Immature natural killer cell (primary cell): Measurements from ENCODE around the gene CLDND1. TPM values are rescaled to one million over a fixed set of nuclear protein-coding genes. Genes with fewer than 3 reads are reported as not detected.
A peak's percentile ranks its signal among the peaks of the same experiment; 100 is the strongest.

Source experiments
- DNase-seq, 3 donors: peaks; one replicate each; pipeline ENCODE4 v3.0.0; 2022; ENCODE audit warnings: mixed read lengths in 1 of 3
- H3K27ac Mint-ChIP-seq, 6 donors: one replicate each; pipeline ENCODE4 v1.8.0; 2020; ENCODE audit warnings: mixed read lengths in 6 of 6, mild to moderate bottlenecking in 5 of 6, inconsistent platforms in 4 of 6, moderate library complexity in 3 of 6
- H3K27me3 Mint-ChIP-seq, 3 donors: one replicate each; pipeline ENCODE4 v1.8.0; 2020 to 2021; ENCODE audit warnings: low read depth in 3 of 3, mild to moderate bottlenecking in 3 of 3, mixed read lengths in 3 of 3, moderate library complexity in 3 of 3, inconsistent platforms in 1 of 3
- H3K36me3 Mint-ChIP-seq, 3 donors: one replicate each; pipeline ENCODE4 v1.8.0; 2020; ENCODE audit warnings: mixed read lengths in 3 of 3, inconsistent platforms in 2 of 3, mild to moderate bottlenecking in 2 of 3
- H3K4me1 Mint-ChIP-seq, 2 donors: one replicate each; pipeline ENCODE4 v1.8.0; 2020; ENCODE audit warnings: inconsistent platforms in 2 of 2, mild to moderate bottlenecking in 2 of 2, mixed read lengths in 2 of 2, moderate library complexity in 1 of 2
- H3K4me3 Mint-ChIP-seq, 5 donors: one replicate each; pipeline ENCODE4 v1.8.0; 2020; ENCODE audit warnings: mild to moderate bottlenecking in 5 of 5, mixed read lengths in 5 of 5, inconsistent platforms in 3 of 5, moderate library complexity in 3 of 5
- H3K9me3 Mint-ChIP-seq, 6 donors: one replicate each; pipeline ENCODE4 v1.8.0; 2020; ENCODE audit warnings: mild to moderate bottlenecking in 6 of 6, mixed read lengths in 6 of 6, inconsistent platforms in 4 of 6, moderate library complexity in 3 of 6
- polyA plus RNA-seq, 3 donors: library from polyadenylated mRNA; unstranded; fragments of 300-500 nt; fragmentation: Illumina TruSeq; gene quantifications; one replicate each; pipeline ENCODE4 v1.2.3, GENCODE V29; 2021

The CLDND1 gene
- polyA plus RNA-seq, 3 donors from 2014 or later, result 85.9 to 141 (median 115) TPM

- Mint-ChIP-seq H3K4me3 (peak overlapping the region in 3 of 5 donors; percentile 18 to 45 (median 24)), H3K27me3 (peaks cover 0 to 9% (median 8%) of the 10 kb centered on the region in 3 donors), H3K36me3 (no peaks in the 10 kb centered on the region), H3K9me3 (no peaks in the 10 kb centered on the region), H3K27ac (peak overlapping the region in 5 of 6 donors; percentile 41 to 80 (median 72)), H3K4me1 (peaks cover 47 to 64% of the 10 kb centered on the region in 2 donors)
- DNase-seq, result no peak
Observed at GRCh38 chr3:98557324-98558010, 34.8 kb upstream of the CLDND1 start.

- Mint-ChIP-seq H3K27ac (peak overlapping the region in 3 of 6 donors; percentile 7 to 42 (median 39)), H3K27me3 (peaks cover 0 to 11% (median 8%) of the 10 kb centered on the region in 3 donors), H3K36me3 (no peaks in the 10 kb centered on the region), H3K4me1 (peaks cover 51 to 64% of the 10 kb centered on the region in 2 donors), H3K4me3 (no peak overlapping the region), H3K9me3 (no peaks in the 10 kb centered on the region)
- DNase-seq, result no peak
Observed at GRCh38 chr3:98556164-98557130, 33.7 kb upstream of the CLDND1 start.

- Mint-ChIP-seq H3K9me3 (no peaks in the 10 kb centered on the region), H3K36me3 (no peaks in the 10 kb centered on the region), H3K4me3 (no peak overlapping the region), H3K27me3 (peaks cover 0 to 11% (median 8%) of the 10 kb centered on the region in 3 donors), H3K4me1 (peaks cover 55 to 66% of the 10 kb centered on the region in 2 donors), H3K27ac (no peak overlapping the region)
- no peak for DNase-seq
Observed at GRCh38 chr3:98555025-98555379, 32.3 kb upstream of the CLDND1 start.

GRCh38 chr3:98554580-98554979, 31.9 kb upstream of the CLDND1 start:
- Mint-ChIP-seq H3K9me3 (no peaks in the 10 kb centered on the region), H3K4me3 (no peak overlapping the region), H3K36me3 (no peaks in the 10 kb centered on the region), H3K27me3 (peaks cover 0 to 11% (median 8%) of the 10 kb centered on the region in 3 donors), H3K27ac (no peak overlapping the region), H3K4me1 (peaks cover 60 to 69% of the 10 kb centered on the region in 2 donors)
- no peak for DNase-seq

- Mint-ChIP-seq H3K27ac (no peak overlapping the region), H3K4me1 (peaks cover 68 to 77% of the 10 kb centered on the region in 2 donors), H3K36me3 (no peaks in the 10 kb centered on the region), H3K4me3 (no peak overlapping the region), H3K9me3 (no peaks in the 10 kb centered on the region), H3K27me3 (peaks cover 0 to 9% (median 8%) of the 10 kb centered on the region in 3 donors)
- DNase-seq, result no peak
Observed at GRCh38 chr3:98553753-98554152, 31.1 kb upstream of the CLDND1 start.

- Mint-ChIP-seq H3K4me3 (peak overlapping the region in 1 of 5 donors; percentile 21), H3K4me1 (peaks cover 73 to 80% of the 10 kb centered on the region in 2 donors), H3K36me3 (no peaks in the 10 kb centered on the region), H3K27me3 (peaks cover 0 to 7% (median 6%) of the 10 kb centered on the region in 3 donors), H3K27ac (peak overlapping the region in 5 of 6 donors; percentile 44 to 88 (median 55)), H3K9me3 (no peaks in the 10 kb centered on the region)
- DNase-seq, result no peak
Observed at GRCh38 chr3:98553021-98553563, 30.4 kb upstream of the CLDND1 start.

GRCh38 chr3:98552232-98553020, 29.7 kb upstream of the CLDND1 start:
- Mint-ChIP-seq H3K36me3 (no peaks in the 10 kb centered on the region), H3K27ac (peak overlapping the region; percentile 55 to 88 (median 72)), H3K4me3 (peak overlapping the region in 2 of 5 donors; percentile 21 to 58), H3K9me3 (no peaks in the 10 kb centered on the region), H3K27me3 (peaks cover 0 to 7% (median 6%) of the 10 kb centered on the region in 3 donors), H3K4me1 (peaks cover 70 to 76% of the 10 kb centered on the region in 2 donors)
- no peak for DNase-seq

GRCh38 chr3:98551754-98552153, 29.1 kb upstream of the CLDND1 start:
- peaks cover 64 to 69% of the 10 kb centered on the region in 2 donors for H3K4me1 Mint-ChIP-seq
- peak overlapping the region; percentile 12 to 88 (median 72) for H3K27ac Mint-ChIP-seq
- no peaks in the 10 kb centered on the region for H3K36me3 Mint-ChIP-seq
- H3K9me3 Mint-ChIP-seq, result no peaks in the 10 kb centered on the region
- DNase-seq, result peak in 1 of 3 donors; percentile 32
- peaks cover 0 to 7% (median 6%) of the 10 kb centered on the region in 3 donors for H3K27me3 Mint-ChIP-seq
- peak overlapping the region; percentile 4 to 58 (median 42) for H3K4me3 Mint-ChIP-seq

- Mint-ChIP-seq H3K4me1 (peaks cover 62 to 69% of the 10 kb centered on the region in 2 donors), H3K9me3 (no peaks in the 10 kb centered on the region), H3K27me3 (peaks cover 0 to 8% (median 5%) of the 10 kb centered on the region in 3 donors), H3K27ac (peak overlapping the region in 5 of 6 donors; percentile 36 to 86 (median 60)), H3K36me3 (no peaks in the 10 kb centered on the region), H3K4me3 (no peak overlapping the region)
- no peak for DNase-seq
Observed at GRCh38 chr3:98551236-98551635, 28.5 kb upstream of the CLDND1 start.

GRCh38 chr3:98550833-98551232, 28.1 kb upstream of the CLDND1 start:
- Mint-ChIP-seq H3K27ac (peak overlapping the region in 5 of 6 donors; percentile 8 to 83 (median 36)), H3K27me3 (peaks cover 0 to 10% (median 3%) of the 10 kb centered on the region in 3 donors), H3K4me1 (peaks cover 62 to 69% of the 10 kb centered on the region in 2 donors), H3K9me3 (no peaks in the 10 kb centered on the region), H3K36me3 (no peaks in the 10 kb centered on the region), H3K4me3 (no peak overlapping the region)
- no peak for DNase-seq

- Mint-ChIP-seq H3K27me3 (peaks cover 0 to 6% (median 2%) of the 10 kb centered on the region in 3 donors), H3K27ac (peak overlapping the region in 4 of 6 donors; percentile 35 to 84 (median 44)), H3K4me3 (peak overlapping the region in 3 of 5 donors; percentile 14 to 33 (median 30)), H3K4me1 (peaks cover 56 to 61% of the 10 kb centered on the region in 2 donors), H3K36me3 (no peaks in the 10 kb centered on the region), H3K9me3 (no peaks in the 10 kb centered on the region)
- no peak for DNase-seq
Observed at GRCh38 chr3:98548544-98548943, 25.8 kb upstream of the CLDND1 start.

- H3K36me3 Mint-ChIP-seq, result no peaks in the 10 kb centered on the region
- H3K4me3 Mint-ChIP-seq, result peak overlapping the region; percentile 31 to 57 (median 44)
- no peak for DNase-seq
- H3K27ac Mint-ChIP-seq, result peak overlapping the region in 4 of 6 donors; percentile 40 to 67 (median 52)
- peaks cover 0 to 6% (median 1%) of the 10 kb centered on the region in 3 donors for H3K27me3 Mint-ChIP-seq
- no peaks in the 10 kb centered on the region for H3K9me3 Mint-ChIP-seq
- H3K4me1 Mint-ChIP-seq, result peaks cover 32 to 35% of the 10 kb centered on the region in 2 donors
Observed at GRCh38 chr3:98545940-98546339, 23.2 kb upstream of the CLDND1 start.

- Mint-ChIP-seq H3K27me3 (peaks cover 1 to 6% (median 2%) of the 10 kb centered on the region in 3 donors), H3K27ac (no peak overlapping the region), H3K4me3 (no peak overlapping the region), H3K9me3 (no peaks in the 10 kb centered on the region), H3K4me1 (peaks cover 15 to 21% of the 10 kb centered on the region in 2 donors), H3K36me3 (no peaks in the 10 kb centered on the region)
- DNase-seq, result no peak
Observed at GRCh38 chr3:98542623-98543022, 19.9 kb upstream of the CLDND1 start.
